ENCODE measurements around the gene CD86. TPM values are rescaled to one million over a fixed set of nuclear protein-coding genes. Genes with fewer than 3 reads are reported as not detected.

Gene CD86
- total and polyA plus RNA-seq, 8 donors, result 1.6 to 17.6 (median 2.8) TPM

DNA sequence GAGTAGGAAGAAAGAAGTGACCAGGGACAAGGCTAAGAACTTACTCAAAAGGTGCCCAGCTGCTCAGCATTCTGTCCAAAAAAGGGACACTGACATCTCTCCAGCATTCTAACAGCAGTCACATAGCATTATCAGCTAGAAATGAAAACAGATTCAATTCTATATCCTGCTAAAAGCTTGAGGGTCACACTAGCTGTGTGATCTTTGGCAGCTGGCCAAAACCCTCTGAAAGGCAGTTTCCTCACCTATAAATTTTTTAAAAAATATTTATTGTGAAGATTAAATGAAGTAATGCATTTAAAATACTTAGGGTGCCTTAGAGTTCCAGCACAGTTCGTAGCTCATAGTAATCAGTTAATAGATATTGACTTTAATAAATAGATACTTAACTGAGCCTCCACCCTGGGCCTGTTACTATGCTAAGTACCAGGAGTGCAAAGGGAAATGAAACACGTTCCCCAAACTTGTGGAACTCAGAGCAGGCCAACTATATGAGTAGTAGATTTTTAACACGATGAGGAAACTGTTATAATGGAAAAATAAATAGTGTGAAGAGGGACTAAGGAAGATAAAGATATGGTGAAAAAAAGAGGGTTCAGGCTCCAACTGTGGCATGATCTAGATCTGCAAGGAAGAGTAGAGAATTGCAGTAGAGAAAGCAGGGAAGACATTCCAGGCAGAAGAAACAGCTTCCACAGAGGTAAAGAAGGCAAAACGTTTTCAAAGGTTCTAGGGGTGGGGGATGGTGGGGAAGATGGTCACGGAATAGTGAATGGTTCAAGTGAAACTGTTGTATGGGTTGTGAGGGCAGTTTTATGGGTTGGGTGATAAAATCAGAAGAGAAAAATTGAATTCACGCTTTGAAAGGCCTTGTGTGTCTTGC is 11.4 kb downstream of the CD86 start:
- no peaks in the 10 kb centered on the region for H3K27me3 ChIP-seq
- intact Hi-C loops (cut with DNase I), result no loop called here
- peaks cover 0 to 21% of the 10 kb centered on the region in 2 donors for H3K4me1 ChIP-seq
- no peak overlapping the region for H3K4me3 ChIP-seq
- no peaks in the 10 kb centered on the region for H3K9me3 ChIP-seq
- ATAC-seq (peak; percentile 30), DNase-seq (no peak)
- peak overlapping the region in 1 of 2 donors; percentile 29 for H3K27ac ChIP-seq
- TF ChIP-seq, protein P1, sequence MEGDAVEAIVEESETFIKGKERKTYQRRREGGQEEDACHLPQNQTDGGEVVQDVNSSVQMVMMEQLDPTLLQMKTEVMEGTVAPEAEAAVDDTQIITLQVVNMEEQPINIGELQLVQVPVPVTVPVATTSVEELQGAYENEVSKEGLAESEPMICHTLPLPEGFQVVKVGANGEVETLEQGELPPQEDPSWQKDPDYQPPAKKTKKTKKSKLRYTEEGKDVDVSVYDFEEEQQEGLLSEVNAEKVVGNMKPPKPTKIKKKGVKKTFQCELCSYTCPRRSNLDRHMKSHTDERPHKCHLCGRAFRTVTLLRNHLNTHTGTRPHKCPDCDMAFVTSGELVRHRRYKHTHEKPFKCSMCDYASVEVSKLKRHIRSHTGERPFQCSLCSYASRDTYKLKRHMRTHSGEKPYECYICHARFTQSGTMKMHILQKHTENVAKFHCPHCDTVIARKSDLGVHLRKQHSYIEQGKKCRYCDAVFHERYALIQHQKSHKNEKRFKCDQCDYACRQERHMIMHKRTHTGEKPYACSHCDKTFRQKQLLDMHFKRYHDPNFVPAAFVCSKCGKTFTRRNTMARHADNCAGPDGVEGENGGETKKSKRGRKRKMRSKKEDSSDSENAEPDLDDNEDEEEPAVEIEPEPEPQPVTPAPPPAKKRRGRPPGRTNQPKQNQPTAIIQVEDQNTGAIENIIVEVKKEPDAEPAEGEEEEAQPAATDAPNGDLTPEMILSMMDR (IDR thresholded peaks at IDR 0.05), result no peak
- no peaks in the 10 kb centered on the region for H3K36me3 ChIP-seq

DNA sequence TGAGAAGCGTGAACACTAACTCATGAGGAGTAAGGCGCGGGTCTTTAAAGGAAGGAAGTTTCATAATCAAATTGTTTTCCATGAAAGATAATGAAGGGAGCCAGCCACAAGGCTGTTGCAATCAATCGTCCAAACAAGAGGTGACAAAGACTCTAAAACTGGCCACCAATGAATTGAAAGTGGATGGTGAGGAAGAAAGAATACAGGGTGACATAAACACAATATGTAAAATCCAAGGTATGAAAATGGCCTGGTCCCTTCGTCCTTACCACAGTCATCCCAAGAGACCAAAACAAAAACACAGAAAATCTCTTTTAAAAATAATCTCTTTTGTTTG is 12.0 kb downstream of the CD86 start:
- DNase-seq (no peak), ATAC-seq (peak; percentile 49)
- no peak overlapping the region for H3K4me3 ChIP-seq
- H3K36me3 ChIP-seq, result no peaks in the 10 kb centered on the region
- H3K9me3 ChIP-seq, result no peaks in the 10 kb centered on the region
- H3K4me1 ChIP-seq, result peaks cover 0 to 21% of the 10 kb centered on the region in 2 donors
- no peaks in the 10 kb centered on the region for H3K27me3 ChIP-seq
- intact Hi-C loops (cut with DNase I), result no loop called here
- peak overlapping the region in 1 of 2 donors; percentile 29 for H3K27ac ChIP-seq
- TF ChIP-seq, protein P1 (IDR thresholded peaks at IDR 0.05), result no peak

DNA sequence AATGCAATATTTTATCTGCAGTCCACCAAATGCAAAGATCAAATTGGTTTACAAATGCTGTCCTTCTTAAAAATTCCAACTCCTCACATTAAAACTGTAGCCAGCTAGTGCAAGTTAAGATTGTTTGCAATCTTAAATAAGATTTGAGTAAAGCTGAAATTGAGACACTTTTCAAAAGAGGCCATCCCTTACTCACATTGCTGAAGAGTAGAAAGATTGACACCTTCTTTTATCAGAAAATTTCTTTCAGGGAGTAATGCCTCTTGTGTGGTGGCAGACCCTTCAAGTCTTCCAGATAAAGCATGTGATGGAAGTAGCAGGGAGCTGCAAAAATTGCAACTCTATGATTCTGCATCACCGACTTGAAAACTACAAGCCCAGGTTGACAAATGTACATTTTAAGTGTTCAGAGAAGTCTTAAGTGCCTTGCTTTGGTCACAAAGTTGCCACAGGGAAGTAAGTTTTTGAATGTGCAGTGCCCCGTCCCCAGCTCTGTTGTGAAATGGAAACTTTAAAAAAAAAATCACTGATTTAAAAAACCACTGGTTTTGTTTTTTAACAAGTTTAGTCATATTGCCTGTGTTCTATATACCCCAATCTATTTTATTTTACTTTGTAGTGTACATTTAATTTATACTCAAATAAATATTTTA is 12.6 kb downstream of the CD86 start:
- intact Hi-C loops (cut with DNase I), result no loop called here
- H3K4me1 ChIP-seq, result peaks cover 0 to 21% of the 10 kb centered on the region in 2 donors
- H3K27me3 ChIP-seq, result no peaks in the 10 kb centered on the region
- no peak overlapping the region for H3K27ac ChIP-seq
- H3K4me3 ChIP-seq, result no peak overlapping the region
- TF ChIP-seq, protein P1 (IDR thresholded peaks at IDR 0.05), result no peak
- no peaks in the 10 kb centered on the region for H3K9me3 ChIP-seq
- DNase-seq (no peak), ATAC-seq (peak; percentile 30)
- H3K36me3 ChIP-seq, result no peaks in the 10 kb centered on the region

DNA sequence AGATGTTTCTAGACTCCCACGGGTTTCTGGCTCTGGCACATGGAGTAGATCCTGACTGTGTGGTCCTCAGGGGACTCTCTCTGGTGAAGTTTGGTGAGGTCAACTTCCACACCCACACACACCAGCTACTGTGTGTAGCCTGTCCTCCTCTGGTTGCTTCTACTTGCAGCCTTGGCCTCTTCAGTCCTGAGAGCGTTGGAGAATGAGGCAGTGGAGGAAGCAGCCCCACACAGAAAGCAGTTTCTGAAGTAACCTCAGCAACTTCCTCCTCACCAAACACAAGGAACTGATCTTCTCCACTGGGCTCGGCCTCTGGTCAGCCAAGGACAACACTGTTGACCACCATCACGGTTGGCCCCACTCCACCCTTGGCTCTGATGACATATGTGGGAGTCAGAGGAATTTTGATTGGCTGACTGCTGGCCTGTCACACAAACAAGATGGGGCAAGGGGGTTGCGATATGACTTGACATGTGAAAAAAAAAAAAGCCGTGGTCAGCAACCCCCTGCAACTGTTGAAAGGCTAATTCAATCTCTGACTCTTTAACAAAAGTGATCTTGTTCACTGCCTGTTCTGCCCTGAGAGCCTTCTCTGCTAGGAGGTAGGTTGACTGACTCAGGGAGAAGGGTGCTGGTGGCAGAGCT is 19.6 kb downstream of the CD86 start:
- Histone ChIP-seq H3K27me3 (no peaks in the 10 kb centered on the region), H3K4me3 (no peak overlapping the region), H3K9me3 (peaks cover 0 to 2% of the 10 kb centered on the region in 2 donors), H3K4me1 (peaks cover 0 to 26% of the 10 kb centered on the region in 2 donors), H3K27ac (peak overlapping the region in 1 of 2 donors; percentile 43), H3K36me3 (no peaks in the 10 kb centered on the region)
- intact Hi-C loops (cut with DNase I), result no loop called here
- TF ChIP-seq, protein P1 (IDR thresholded peaks at IDR 0.05), result no peak
- ATAC-seq, result peak; percentile 77
- peak in 1 of 4 donors; percentile 67 for DNase-seq

All from left lung (tissue), 10 donors.